Hematopoietic multipotent progenitor cell treated with erythropoietin and hydrocortisone succinate and interleukin-3 and kit ligand, for 6 days (in vitro differentiated cells): ENCODE measurements around the gene RFFL.

ENCODE experiments used
- DNase-seq: peaks from one replicate; pipeline ENCODE4 v3.0.0-alpha.2; 2015

The RFFL gene

GRCh38 chr17:35079547-35080423 is 16.3 kb upstream of the RFFL start:
- DNase-seq: no peak

- DNase-seq: no peak
These were observed 13.4 kb upstream of the RFFL start for GRCh38 chr17:35076874-35077273.

- no peak for DNase-seq
These were observed 11.5 kb upstream of the RFFL start for GRCh38 chr17:35074711-35075707.

- no peak for DNase-seq
These were observed 10.6 kb upstream of the RFFL start for GRCh38 chr17:35073991-35074627.

- no peak for DNase-seq
These were observed 9.8 kb upstream of the RFFL start for GRCh38 chr17:35073183-35073790.

- DNase-seq: no peak
These were observed 5.8 kb upstream of the RFFL start for GRCh38 chr17:35069311-35069710.

GRCh38 chr17:35068249-35068648 is 4.7 kb upstream of the RFFL start:
- DNase-seq: no peak

GRCh38 chr17:35065880-35066279 is 2.4 kb upstream of the RFFL start:
- DNase-seq: no peak

- DNase-seq: peak; percentile 82
These were observed 1.2 kb upstream of the RFFL start for GRCh38 chr17:35064516-35065215.

- DNase-seq: no peak
These were observed 1.2 kb downstream of the RFFL start for GRCh38 chr17:35062308-35062707.

GRCh38 chr17:35057332-35057915 is 6.1 kb downstream of the RFFL start:
- DNase-seq: no peak

GRCh38 chr17:35056013-35056412 is 7.5 kb downstream of the RFFL start:
- DNase-seq: no peak

- no peak for DNase-seq
These were observed 10.3 kb downstream of the RFFL start for GRCh38 chr17:35053204-35053603.

- DNase-seq: no peak
These were observed 10.7 kb downstream of the RFFL start for GRCh38 chr17:35052780-35053179.

- DNase-seq: no peak
These were observed 11.3 kb downstream of the RFFL start for GRCh38 chr17:35052241-35052610.

- peak; percentile 40 for DNase-seq
These were observed 11.8 kb downstream of the RFFL start for GRCh38 chr17:35051579-35052240.

- DNase-seq: peak; percentile 78
These were observed 12.3 kb downstream of the RFFL start for GRCh38 chr17:35051183-35051578.

- DNase-seq: no peak
These were observed 13.3 kb downstream of the RFFL start for GRCh38 chr17:35050170-35050569.

GRCh38 chr17:35048685-35049379 is 14.7 kb downstream of the RFFL start:
- no peak for DNase-seq

- DNase-seq: peak; percentile 26
These were observed 16.7 kb downstream of the RFFL start for GRCh38 chr17:35046740-35047283.
